Aorta (tissue), 5 donors: Measurements from ENCODE around the gene KLHL4. TPM values are rescaled to one million over a fixed set of nuclear protein-coding genes. Genes with fewer than 3 reads are reported as not detected.

Experiments
- ATAC-seq: fragments of 200-7000 bp; cut with Tn5 transposase; one replicate; pipeline ENCODE4 v1.9.1; 2022; ENCODE audit warnings: moderate library complexity; ENCODE audit not compliant: low FRiP score
- DNase-seq, 2 donors: peaks; one replicate each; pipeline ENCODE4 v3.0.0-alpha.2; 2020
- H3K27ac ChIP-seq, 2 donors: one replicate each; pipeline ENCODE4 v1.5.1; 2013; ENCODE audit warnings: low read length in 2 of 2, mild to moderate bottlenecking in 2 of 2, moderate library complexity in 2 of 2, control low read depth in 1 of 2, inconsistent platforms in 1 of 2, low read depth in 1 of 2
- H3K27me3 ChIP-seq, 2 donors: one replicate each; pipeline ENCODE4 v1.6.1; 2013; ENCODE audit warnings: control low read depth in 1 of 2, low read length in 1 of 2, mild to moderate bottlenecking in 1 of 2, moderate library complexity in 1 of 2; ENCODE audit not compliant: insufficient read depth in 2 of 2, control insufficient read depth in 1 of 2
- H3K36me3 ChIP-seq, 2 donors: one replicate each; pipeline ENCODE4 v1.6.1; 2013; ENCODE audit warnings: control low read depth in 1 of 2, low read length in 1 of 2, mild to moderate bottlenecking in 1 of 2; ENCODE audit not compliant: insufficient read depth in 2 of 2, control insufficient read depth in 1 of 2
- H3K4me1 ChIP-seq, 2 donors: one replicate each; pipeline ENCODE4 v1.6.1; 2013; ENCODE audit warnings: low read length in 2 of 2, control low read depth in 1 of 2, mild to moderate bottlenecking in 1 of 2, moderate library complexity in 1 of 2; ENCODE audit not compliant: insufficient read depth in 2 of 2, control insufficient read depth in 1 of 2
- H3K4me3 ChIP-seq, 2 donors: one replicate each; pipeline ENCODE4 v1.5.1; 2013; ENCODE audit warnings: low read length in 2 of 2, control low read depth in 1 of 2, mild to moderate bottlenecking in 1 of 2
- H3K9me3 ChIP-seq: one replicate; pipeline ENCODE4 v1.6.1; 2013; ENCODE audit warnings: mild to moderate bottlenecking, low read length; ENCODE audit not compliant: control insufficient read depth
- whole genome bisulfite sequencing, 2 donors: extraction: QIAGEN DNeasy Blood & Tissue Kit; methylation state at CpG; one replicate each; pipeline ENCODE4 v1.1.7; 2013; 5-methylcytosine and 5-hydroxymethylcytosine counted together
- intact Hi-C, 2 donors: fragments of 100-400 bp; cut with DNase I; formaldehyde crosslinking; loops; one replicate each; pipeline versions ENCODE4 v1.14.2 to v1.15.0; 2022
- polyA plus RNA-seq, 2 donors: library from polyadenylated mRNA; stranded (reverse); fragments of 200-250 nt; gene quantifications; one replicate each; pipeline ENCODE4 v1.2.3, GENCODE V29; 2013
- total RNA-seq, 2 donors: library from RNA; stranded (reverse); fragmentation: NEBNext Ultra II Directional; extraction: Animal tissue kit (Norgen Biotek cat#: 25700); gene quantifications; one replicate each; pipeline ENCODE4 v1.2.1, GENCODE V29; 2021
- donor health status: healthy with polysubstance abuse.
- donor health status: Bipolar disorder and iron deficiency.
- donor health status: DM: no; HTN: no; CAD: no.
- donor health status: DM: no; HTN: no; CAD: no.
- donor health status: DM: yes; HTN: yes; CAD: no.

Gene KLHL4
- total and polyA plus RNA-seq, 4 donors, result 0.05 to 1.2 (median 1.2) TPM; not detected in 1

- no peaks in the 10 kb centered on the region for H3K36me3 ChIP-seq
- ATAC-seq (no peak), DNase-seq (no peak)
- H3K4me1 ChIP-seq, result no peaks in the 10 kb centered on the region
- WGBS, 2 donors, result 96 to 100% methylated on average over 1 of the region's 1 CpG
- no peak overlapping the region for H3K4me3 ChIP-seq
- intact Hi-C loops, result no loop called here
- no peaks in the 10 kb centered on the region for H3K27me3 ChIP-seq
- H3K9me3 ChIP-seq, result no peaks in the 10 kb centered on the region
- H3K27ac ChIP-seq, result no peak overlapping the region
Observed at GRCh38 chrX:87710580-87710979, 193.0 kb downstream of the KLHL4 start.
